NCI-H1105 treated with DMSO at 0.1 percent for 48 hours (cell line): ENCODE measurements around the gene MALAT1.

Source experiments
- DNase-seq: peaks from one replicate; lab custom pipeline; 2025; lab: John Stamatoyannopoulos, UW

Gene MALAT1

GRCh38 chr11:65538915-65539743 is 40.3 kb downstream of the MALAT1 start:
- DNase-seq, result no peak

- DNase-seq, result peak; percentile 72
These were observed 41.0 kb downstream of the MALAT1 start for GRCh38 chr11:65539744-65540289.

- DNase-seq, result peak; percentile 86
These were observed 41.6 kb downstream of the MALAT1 start for GRCh38 chr11:65540290-65541092.

DNA sequence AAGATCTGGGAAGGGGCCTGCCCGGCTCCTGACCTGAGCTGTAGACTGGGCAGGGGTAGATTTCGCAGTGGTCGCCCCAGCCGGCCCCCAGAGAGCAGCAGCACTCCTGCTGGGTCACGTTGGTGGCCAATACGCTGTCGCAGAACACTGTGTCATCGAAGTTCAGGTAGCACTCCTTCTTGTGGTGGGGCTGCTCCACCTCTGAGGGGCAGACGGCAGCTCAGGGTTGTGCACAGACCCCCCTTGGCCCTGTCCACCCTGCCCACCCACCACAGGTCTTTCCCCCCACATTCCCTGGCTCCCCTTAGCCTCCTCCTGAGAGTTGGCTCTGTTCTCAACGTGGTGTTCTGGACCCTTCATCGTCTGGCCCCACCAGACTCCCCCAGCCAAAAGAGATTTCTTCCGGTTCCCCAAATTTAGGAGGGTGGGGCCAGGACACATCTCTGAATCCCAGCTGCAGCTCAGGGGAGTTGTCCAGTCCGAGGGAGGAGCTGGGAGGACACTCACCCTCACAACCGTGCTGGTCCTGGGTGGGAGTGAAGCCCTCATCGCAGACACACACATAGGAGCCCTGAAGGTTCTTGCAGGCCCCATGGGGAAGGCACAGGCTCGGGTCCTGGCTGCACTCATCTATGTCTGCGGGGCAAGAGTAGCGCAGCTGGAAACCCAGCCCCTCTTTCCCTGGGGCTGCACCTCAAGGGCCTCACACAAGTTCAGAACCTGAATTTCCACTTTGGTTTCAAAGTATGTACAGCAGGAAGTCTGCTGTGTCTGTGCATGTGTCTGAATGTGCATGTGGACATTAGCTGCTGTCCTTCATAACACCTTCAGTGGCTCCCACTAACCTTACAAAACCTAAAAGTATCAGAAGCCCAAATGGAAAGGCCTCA is 42.5 kb downstream of the MALAT1 start:
- no peak for DNase-seq

DNA sequence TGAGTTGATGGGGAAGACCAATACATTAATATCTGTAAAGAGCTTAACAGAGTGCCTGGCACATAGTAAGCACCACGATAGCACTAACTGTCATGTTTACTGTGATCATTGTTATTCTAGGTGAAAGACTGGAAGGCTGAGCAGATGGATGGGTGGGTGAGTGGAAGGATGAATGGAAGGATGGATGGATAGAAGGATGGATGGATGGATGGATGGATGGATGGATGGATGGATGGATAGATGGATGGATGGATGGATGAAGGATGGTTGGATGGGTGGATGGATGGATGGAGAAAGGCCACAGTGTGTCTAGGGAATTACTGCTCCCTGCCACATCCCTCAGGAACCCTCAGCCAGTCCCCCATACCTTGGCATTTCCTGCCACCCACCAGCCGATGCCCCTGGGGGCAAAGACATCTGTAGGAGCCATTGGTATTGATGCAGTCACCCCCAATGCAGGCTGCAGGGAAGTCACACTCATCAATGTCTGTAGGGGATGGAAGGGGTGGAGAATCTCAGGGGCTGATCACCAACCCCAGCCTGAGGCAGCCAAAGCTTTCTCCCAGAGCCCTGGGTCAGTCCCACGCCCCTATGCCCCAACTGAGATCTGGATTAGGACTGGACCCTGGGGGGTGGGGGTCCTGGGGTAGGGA is 44.0 kb downstream of the MALAT1 start:
- DNase-seq, result no peak

GRCh38 chr11:65545853-65546216 is 47.0 kb downstream of the MALAT1 start:
- no peak for DNase-seq

DNA sequence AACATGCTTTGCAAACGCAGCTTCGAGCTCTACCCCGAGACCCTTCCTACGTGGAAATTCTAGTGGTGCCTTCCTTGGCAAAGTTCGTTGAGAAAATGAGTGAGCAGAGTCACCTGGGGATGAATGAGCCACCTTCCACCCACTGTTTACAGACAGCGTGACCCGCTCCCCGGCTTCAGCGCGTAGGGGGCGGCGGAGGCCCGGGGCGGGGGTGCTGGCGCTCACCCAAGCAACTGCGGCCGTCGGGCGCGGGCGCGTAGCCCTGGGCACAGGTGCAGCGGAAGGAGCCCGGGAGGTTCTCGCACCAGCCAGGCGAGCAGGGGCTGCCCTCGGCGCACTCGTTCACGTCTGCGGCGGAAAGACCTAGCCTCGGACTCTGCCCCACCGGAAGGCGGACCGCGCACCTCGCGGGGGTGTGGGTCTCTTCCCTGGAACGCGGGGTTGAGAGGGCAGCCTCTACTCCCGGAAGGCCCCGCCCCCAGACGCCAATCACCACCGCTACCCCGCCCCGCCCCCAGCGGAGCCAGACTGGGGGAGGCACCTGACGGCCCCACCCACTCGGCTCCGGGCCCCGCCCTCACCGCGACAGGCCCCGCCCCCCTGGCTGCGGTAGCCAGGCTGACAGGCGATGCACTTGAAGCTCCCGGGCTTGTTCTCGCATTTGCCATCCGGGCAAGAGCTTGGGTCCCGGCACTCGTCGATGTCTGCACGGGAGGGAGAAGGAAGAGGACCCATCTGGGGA is 47.5 kb downstream of the MALAT1 start:
- peak; percentile 90 for DNase-seq

GRCh38 chr11:65547446-65548125 is 48.7 kb downstream of the MALAT1 start:
- DNase-seq, result no peak

GRCh38 chr11:65548395-65548794 is 49.5 kb downstream of the MALAT1 start:
- no peak for DNase-seq

DNA sequence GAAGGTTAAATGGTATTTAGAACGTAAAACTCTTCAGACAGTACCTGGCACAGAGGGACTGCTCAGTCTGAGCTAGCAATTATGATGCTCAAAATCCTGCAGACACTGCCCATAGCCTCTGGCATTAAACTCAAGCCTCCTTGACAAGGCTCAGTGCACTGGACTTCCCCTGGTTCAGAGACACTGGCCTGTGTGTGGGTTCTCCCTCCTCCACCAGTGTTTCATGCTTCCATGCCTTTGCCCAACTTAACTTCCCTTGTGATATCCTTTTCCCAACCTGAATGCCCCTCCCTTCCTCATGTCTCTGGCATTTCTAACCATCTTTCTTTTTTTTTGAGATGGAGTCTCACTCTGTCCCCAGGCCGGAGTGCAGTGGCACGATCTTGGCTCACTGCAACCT is 50.3 kb downstream of the MALAT1 start:
- no peak for DNase-seq

DNA sequence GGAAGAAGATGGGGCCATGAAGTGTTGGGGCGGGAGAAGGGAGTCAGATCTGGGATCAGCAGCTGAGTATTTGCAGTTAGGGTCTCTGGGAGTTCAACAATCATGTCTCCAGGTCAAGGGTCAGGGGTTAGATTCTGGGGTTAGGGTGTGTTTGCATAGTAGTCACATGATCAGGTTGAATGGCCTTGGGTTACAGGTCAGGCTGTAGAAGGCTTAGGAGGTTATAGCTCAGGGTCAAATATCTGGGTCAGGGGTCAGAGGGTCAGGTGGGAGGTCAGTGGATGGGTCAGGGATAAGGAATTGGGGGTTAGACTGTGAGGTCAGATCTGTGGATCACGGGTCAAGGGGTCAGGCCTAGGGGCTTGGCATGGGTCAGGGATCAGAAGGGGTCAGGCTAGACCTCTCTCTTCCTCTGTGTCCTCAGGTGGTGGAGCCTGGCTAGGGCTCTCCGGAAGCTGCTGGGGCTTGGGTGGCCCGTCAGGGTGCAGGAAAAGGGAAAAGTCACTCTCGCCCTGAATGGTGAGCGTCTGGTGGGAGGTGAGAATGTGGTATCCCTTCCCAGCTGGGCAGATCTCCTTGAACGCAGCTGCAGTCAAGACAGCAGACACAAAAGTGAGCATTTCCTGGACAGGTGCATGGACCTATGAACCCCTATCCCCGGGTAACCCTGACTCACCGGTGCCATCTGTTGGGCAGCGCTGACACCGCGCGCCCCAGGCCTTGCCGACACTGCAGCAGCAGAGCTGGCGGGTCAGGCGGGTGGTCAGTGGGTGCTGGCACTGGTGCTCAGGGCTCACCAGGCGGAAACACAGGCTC is 52.9 kb downstream of the MALAT1 start:
- peak; percentile 82 for DNase-seq

DNA sequence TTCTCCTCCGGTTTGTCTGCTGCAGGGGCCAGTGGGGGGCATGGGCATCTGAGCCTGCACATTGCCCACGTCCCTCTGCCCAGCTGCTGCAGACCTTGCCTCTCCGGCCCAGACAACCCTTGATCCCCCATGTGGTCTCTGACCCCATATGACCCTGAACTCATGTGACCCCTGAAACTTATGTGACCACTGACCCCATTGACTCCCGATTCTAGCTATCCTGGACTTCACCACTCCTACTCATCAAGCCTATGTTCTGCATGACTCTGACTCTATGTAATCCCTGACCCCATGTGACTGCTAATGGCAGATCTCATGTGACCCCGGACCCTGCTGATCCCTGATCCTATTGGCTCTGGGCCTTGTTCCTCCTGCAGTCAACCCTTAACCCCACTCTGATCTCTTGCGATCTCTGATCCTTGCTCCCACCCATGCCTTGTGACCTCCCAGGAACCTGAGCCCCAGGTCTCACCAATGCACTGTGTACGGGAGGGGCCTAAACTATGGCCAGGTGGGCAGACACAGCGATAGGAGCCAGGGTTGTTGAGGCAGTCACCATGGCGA is 53.6 kb downstream of the MALAT1 start:
- DNase-seq, result no peak

- no peak for DNase-seq
These were observed 54.6 kb downstream of the MALAT1 start for GRCh38 chr11:65553301-65554001.

DNA sequence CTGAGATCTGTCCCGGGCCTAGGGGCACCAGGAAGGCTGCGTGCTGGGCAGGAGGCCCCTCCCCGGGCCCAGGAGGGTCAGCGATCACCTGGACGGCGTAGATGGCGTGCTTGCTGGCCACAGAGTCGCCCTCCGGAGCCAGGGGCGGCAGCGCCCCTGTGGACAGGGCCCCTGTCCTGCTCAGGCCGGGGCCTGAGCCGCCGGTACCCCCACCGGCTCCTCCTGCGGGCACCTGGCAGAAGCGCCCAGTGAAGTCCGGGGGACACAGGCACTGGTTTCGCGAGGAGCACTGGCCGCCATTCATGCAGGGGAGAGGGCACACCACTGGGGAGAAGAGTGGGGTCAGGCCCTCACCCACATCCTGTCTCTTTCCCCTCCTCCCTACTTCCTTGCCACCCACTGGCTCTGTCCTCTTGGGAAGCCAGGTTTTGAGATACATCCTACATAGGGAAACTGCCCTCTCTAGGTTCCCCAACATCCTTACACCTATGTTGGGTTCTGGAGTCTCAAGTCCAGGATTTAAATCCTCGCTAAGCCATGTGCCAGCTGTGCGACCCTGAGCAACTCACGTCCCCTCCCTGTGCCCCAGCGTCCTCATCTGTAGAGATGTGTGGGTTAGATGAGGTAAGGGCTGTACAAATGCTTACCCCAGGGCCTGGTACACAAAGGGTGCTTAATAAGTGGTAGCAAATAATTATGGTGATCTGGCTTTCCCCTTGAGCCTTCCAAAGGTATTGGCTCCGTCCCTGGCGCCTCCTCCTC is 55.4 kb downstream of the MALAT1 start:
- no peak for DNase-seq

GRCh38 chr11:65554842-65555430 is 56.1 kb downstream of the MALAT1 start:
- DNase-seq, result no peak

GRCh38 chr11:65555693-65556231 is 56.9 kb downstream of the MALAT1 start:
- DNase-seq, result no peak
